K562 (cell line): Measurements from ENCODE around the gene CHST15. TPM values are rescaled to one million over a fixed set of nuclear protein-coding genes. Genes with fewer than 3 reads are reported as not detected.

Experiments
- ATAC-seq: fragments of 200-7000 bp; cut with Tn5 transposase; 3 replicates; pipeline ENCODE4 v1.9.1; 2020; ENCODE audit warnings: moderate library complexity
- BruUV-seq: library from RNA; stranded (reverse); fragments of 400-500 nt; replicated peaks from 2 replicates; lab custom pipeline; 2021; lab: Mats Ljungman, UMichigan
- CTCF ChIA-PET: fragments of 300-600 bp; formaldehyde crosslinking; extraction: SDS; loops from one replicate; lab custom pipeline; 2021; ENCODE audit warnings: low intra/inter-chr PET ratio; lab: Yijun Ruan, JAX
- POLR2A ChIA-PET: fragments of 300-600, 350-650 bp; sonication (Branson Sonifier 250); formaldehyde crosslinking; extraction: SDS; loops from one replicate; lab custom pipeline; 2021; ENCODE audit warnings: antibody characterized with exemption, inconsistent platforms; lab: Yijun Ruan, JAX
- DNase-seq, 4 experiments: peaks; one replicate each; pipeline versions ENCODE4 v3.0.0 to v3.0.0-alpha.2; 2011 to 2018; ENCODE audit warnings: low spot score in 3 of 4, mixed read lengths in 3 of 4; ENCODE audit errors: extremely low read depth in 1 of 4
- FAIRE-seq: peaks from 2 replicates; lab custom pipeline; 2011; peaks lifted over from hg19 to GRCh38; lab: Jason Lieb, UNC
- H2AFZ ChIP-seq: 2 replicates; pipeline ENCODE4 v1.6.0; 2011; ENCODE audit warnings: low read depth, low read length, control low read depth, inconsistent platforms
- H3K27ac ChIP-seq: fragments of 200-600 bp; 3 replicates; pipeline ENCODE4 v1.8.0; 2011; ENCODE audit warnings: low read depth, mild to moderate bottlenecking, control low read depth, inconsistent platforms, low read length, moderate library complexity, mixed read lengths; ENCODE audit errors: extremely low read depth
- H3K27me3 ChIP-seq, 2 experiments: fragments of 300-600 bp in 1 of 2; 2 replicates in 1 of 2; 3 replicates in 1 of 2; pipeline versions ENCODE4 v1.6.0 to v1.8.0; 2011; ENCODE audit warnings: inconsistent platforms in 2 of 2, low read length in 2 of 2, mild to moderate bottlenecking in 1 of 2, mixed read lengths in 1 of 2, moderate library complexity in 1 of 2; ENCODE audit not compliant: control insufficient read depth in 2 of 2, insufficient read depth in 2 of 2
- H3K36me3 ChIP-seq: fragments of 300-600 bp; 3 replicates; pipeline ENCODE4 v1.8.0; 2011; ENCODE audit warnings: mild to moderate bottlenecking, low read length, inconsistent platforms; ENCODE audit not compliant: control insufficient read depth, insufficient read depth
- H3K4me1 ChIP-seq, 2 experiments: fragments of 200-600 bp in 1 of 2; replicated peaks in 1 of 2; 2 replicates in 1 of 2; 3 replicates in 1 of 2; pipeline versions ENCODE4 v1.5.1 to v1.8.0; 2011; ENCODE audit warnings: inconsistent platforms in 2 of 2, low read length in 2 of 2, mild to moderate bottlenecking in 1 of 2, mixed read lengths in 1 of 2, moderate library complexity in 1 of 2; ENCODE audit not compliant: control insufficient read depth in 2 of 2, insufficient read depth in 2 of 2
- H3K4me2 ChIP-seq: 2 replicates; pipeline ENCODE4 v1.6.1; 2011; ENCODE audit warnings: low read length, control low read depth, inconsistent platforms, mixed read lengths; ENCODE audit not compliant: insufficient read depth
- H3K4me3 ChIP-seq: fragments of 200-600 bp; sonication (generic), shearing (Covaris generic); 2 replicates; pipeline ENCODE4 v1.5.1; 2016; ENCODE audit warnings: control low read depth, inconsistent platforms
- H3K79me2 ChIP-seq: fragments of 200-600 bp; 3 replicates; pipeline ENCODE4 v1.8.0; 2011; ENCODE audit warnings: low read length, inconsistent platforms; ENCODE audit not compliant: control insufficient read depth, insufficient read depth
- H3K9ac ChIP-seq, 2 experiments: 2 replicates each; pipeline versions ENCODE4 v1.6.0 to v1.6.1; 2011; ENCODE audit warnings: low read depth in 2 of 2, low read length in 2 of 2, control low read depth in 1 of 2, inconsistent platforms in 1 of 2, mild to moderate bottlenecking in 1 of 2, mixed read lengths in 1 of 2; ENCODE audit not compliant: insufficient read depth in 1 of 2
- H3K9me1 ChIP-seq: one replicate; pipeline ENCODE4 v1.6.0; 2011; ENCODE audit warnings: inconsistent platforms, mild to moderate bottlenecking, low read length, moderate library complexity; ENCODE audit not compliant: control insufficient read depth, insufficient read depth
- H3K9me3 ChIP-seq: replicated peaks from 2 replicates; pipeline ENCODE4 v1.5.1; 2011; ENCODE audit warnings: low read depth, low read length, inconsistent platforms; ENCODE audit not compliant: control insufficient read depth, insufficient read depth
- H4K20me1 ChIP-seq: replicated peaks from 2 replicates; pipeline ENCODE4 v1.6.1; 2011; ENCODE audit warnings: low read length, inconsistent platforms, mixed read lengths; ENCODE audit not compliant: control insufficient read depth, insufficient read depth
- EHMT2 ChIP-seq: fragments of 450-650 bp; IDR thresholded peaks from 2 replicates; pipeline ENCODE4 v1.6.1; 2018; ENCODE audit warnings: antibody characterized with exemption
- HOMEZ ChIP-seq: fragments of 250-450 bp; sonication (Bioruptor Pico); IDR thresholded peaks from 2 replicates; pipeline ENCODE4 v1.4.0; 2020; ENCODE audit warnings: mild to moderate bottlenecking, moderate library complexity
- JUND ChIP-seq, 2 experiments: IDR thresholded peaks; 2 replicates in 1 of 2; 3 replicates in 1 of 2; pipeline ENCODE4 v1.6.1; 2011; ENCODE audit warnings: borderline replicate concordance in 2 of 2, low read depth in 2 of 2, low read length in 2 of 2, improper control_type of control experiment in 1 of 2, missing biosample characterization in 1 of 2, missing genetic modification characterization in 1 of 2, missing genetic modification reagents in 1 of 2
- KDM2B ChIP-seq: fragments of 250-450 bp; sonication (Bioruptor Pico); IDR thresholded peaks from 2 replicates; pipeline ENCODE4 v1.8.0; 2021; ENCODE audit warnings: mild to moderate bottlenecking, moderate library complexity
- KLF6 ChIP-seq: fragments of 250-450 bp; sonication (Bioruptor Pico); IDR thresholded peaks from 2 replicates; pipeline ENCODE4 v1.4.0; 2020; ENCODE audit warnings: mild to moderate bottlenecking, moderate library complexity, borderline replicate concordance
- PTBP1 ChIP-seq: fragments of 200-400 bp; formaldehyde crosslinking; IDR thresholded peaks from 2 replicates; pipeline ENCODE4 v1.6.1; 2017; ENCODE audit warnings: low read depth, low read length
- VEZF1 ChIP-seq: fragments of 200-800 bp; sonication (Bioruptor generic); IDR thresholded peaks from 2 replicates; pipeline ENCODE4 v1.6.1; 2017; ENCODE audit warnings: missing genetic modification characterization, missing compliant biosample characterization
- WGBS: fragments of 100-300 bp; shearing (Covaris generic); methylation state at CpG from one replicate; pipeline ENCODE4 v1.1.6; 2016; ENCODE audit warnings: low coverage, mixed read lengths; ENCODE audit not compliant: insufficient coverage; ENCODE audit errors: missing lambda C conversion rate; 5-methylcytosine and 5-hydroxymethylcytosine counted together
- in situ Hi-C: fragments of 300-500 bp; cut with MboI; formaldehyde crosslinking; loops from 4 replicates; pipeline ENCODE4 v1.15.0; 2018; ENCODE audit warnings: inconsistent platforms, mixed read lengths
- intact Hi-C: fragments of 100-400 bp; cut with micrococcal nuclease; formaldehyde crosslinking; loops from 2 replicates; pipeline ENCODE4 v1.14.2; 2022
- polyA plus RNA-seq, 8 experiments: library from polyadenylated mRNA; depleted of rRNA in 4 of 8; stranded (reverse) in 5 of 8; unstranded in 3 of 8; fragments of >200 nt; fragmentation: Nextera tagmentation in 2 of 8; fragmentation: Illumina TruSeq in 1 of 8; extraction: Ambion mirVana in 2 of 8; extraction: Trizol in 1 of 8; gene quantifications; 2 replicates each; pipeline versions ENCODE4 v1.2.1 to v1.2.3, GENCODE V29; 2011 to 2014; ENCODE audit warnings: inconsistent platforms in 1 of 8, missing spikeins in 1 of 8
- total RNA-seq, 7 experiments: library from RNA; depleted of rRNA in 6 of 7; stranded (reverse); fragments of >200 nt in 6 of 7; fragmentation: Illumina TruSeq in 2 of 7; extraction: Trizol in 2 of 7; gene quantifications; 2 replicates each; pipeline versions ENCODE4 v1.2.1 to v1.2.3, GENCODE V29; 2011 to 2021; ENCODE audit warnings: low replicate concordance in 1 of 7

The CHST15 gene
- total and polyA plus RNA-seq, 9 of the 15 experiments (the other 6 are each of a cell fraction or from before 2014, with no cell fraction given): 0.04 to 0.16 (median 0.08) TPM

- TF ChIP-seq HOMEZ (CRISPR knock-in tag) (no peak), PTBP1 (no peak), KDM2B (CRISPR knock-in tag) (no peak), EHMT2 (no peak)
Observed at GRCh38 chr10:124098575-124098974, 5.2 kb upstream of the CHST15 start (continued).

DNA sequence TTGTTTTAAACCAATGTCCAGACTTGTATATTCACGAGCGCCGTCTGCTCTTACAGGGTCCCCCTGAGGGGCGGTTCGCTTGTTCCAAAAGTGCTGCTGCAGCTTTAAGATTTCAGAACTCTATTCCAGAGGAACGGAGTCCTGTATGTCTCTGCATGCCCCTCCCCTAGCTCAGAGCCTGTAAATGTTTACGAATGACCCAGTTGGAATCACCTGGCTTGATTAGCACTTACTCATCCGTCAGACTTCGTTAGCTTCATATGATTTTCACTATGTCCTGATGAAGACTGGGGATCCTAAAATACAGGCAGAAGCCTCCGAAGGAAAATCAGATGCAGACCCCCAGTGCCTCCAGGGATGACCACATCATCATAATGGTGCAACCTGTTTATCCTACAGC, 4.5 kb upstream of the CHST15 start:
- POLR2A ChIA-PET: no interaction called here
- Histone ChIP-seq H4K20me1 (no peaks in the 10 kb centered on the region), H3K4me2 (no peak overlapping the region), H3K27ac (no peak overlapping the region), H3K36me3 (no peaks in the 10 kb centered on the region), H3K4me1 (no peaks in the 10 kb centered on the region; a peak in 1 of 5 replicates), H3K9me1 (no peaks in the 10 kb centered on the region), H2AFZ (no peak overlapping the region), H3K79me2 (no peaks in the 10 kb centered on the region), H3K9me3 (no peaks in the 10 kb centered on the region), H3K4me3 (no peak overlapping the region), H3K9ac (no peak overlapping the region), H3K27me3 (peaks cover 5 to 32% of the 10 kb centered on the region in 2 experiments; a peak in 4 of 5 replicates)
- ATAC-seq: no peak
- CTCF ChIA-PET: no interaction called here
- intact Hi-C loops: no loop called here
- WGBS: 1% methylated on average over 10 of the region's 10 CpGs
- FAIRE-seq: no peak
- TF ChIP-seq JUND (IDR thresholded peaks at IDR 0.05; ENCODE audit: borderline replicate concordance, low read depth, low read length): no peak
- no peak for TF ChIP-seq JUND (tag; IDR thresholded peaks at IDR 0.05; ENCODE audit: borderline replicate concordance, low read depth, low read length)
- TF ChIP-seq VEZF1 (CRISPR knock-in tag): no peak
- TF ChIP-seq KLF6 (CRISPR knock-in tag): no peak
- no TSS peak for BruUV-seq
- DNase-seq: no peak
- in situ Hi-C loops: no loop called here
